Ectodermal cell (in vitro differentiated cells): ENCODE results near the gene ARPC5.

Source experiments
- H3K27ac ChIP-seq: 2 replicates; pipeline ENCODE4 v1.7.0; 2013; ENCODE audit warnings: mild to moderate bottlenecking, low read depth, low read length; ENCODE audit not compliant: insufficient read depth, poor library complexity, severe bottlenecking
- H3K27me3 ChIP-seq: 2 replicates; pipeline ENCODE4 v1.7.0; 2013; ENCODE audit warnings: mild to moderate bottlenecking, low read length; ENCODE audit not compliant: insufficient read depth, control insufficient read depth, poor library complexity, severe bottlenecking
- H3K36me3 ChIP-seq: one replicate; pipeline ENCODE4 v1.7.0; 2013; ENCODE audit warnings: low read length; ENCODE audit not compliant: control insufficient read depth, insufficient read depth
- H3K4me1 ChIP-seq: one replicate; pipeline ENCODE4 v1.7.0; 2013; ENCODE audit warnings: low read length; ENCODE audit not compliant: control insufficient read depth, insufficient read depth
- H3K4me3 ChIP-seq: 2 replicates; pipeline ENCODE4 v1.7.0; 2013; ENCODE audit warnings: low read depth, low read length, control low read depth; ENCODE audit not compliant: insufficient read depth
- H3K9me3 ChIP-seq: 2 replicates; pipeline ENCODE4 v1.7.0; 2013; ENCODE audit warnings: mild to moderate bottlenecking, low read length, moderate library complexity; ENCODE audit not compliant: control insufficient read depth
- WGBS, 2 experiments: methylation state at CpG; one replicate each; pipeline ENCODE4 v1.1.7; 2013; ENCODE audit warnings: missing lambda C conversion rate in 2 of 2; 5-methylcytosine and 5-hydroxymethylcytosine counted together

Gene ARPC5

GRCh38 chr1:183673605-183674323 lies 38.2 kb upstream of the ARPC5 start:
- WGBS, 2 experiments = 94 to 100% methylated on average over 2 of the region's 2 CpGs
- H3K36me3 ChIP-seq = no peaks in the 10 kb centered on the region
- no peaks in the 10 kb centered on the region for H3K9me3 ChIP-seq
- no peak overlapping the region for H3K4me3 ChIP-seq
- no peak overlapping the region for H3K27ac ChIP-seq
- no peaks in the 10 kb centered on the region for H3K4me1 ChIP-seq
- no peaks in the 10 kb centered on the region for H3K27me3 ChIP-seq

DNA sequence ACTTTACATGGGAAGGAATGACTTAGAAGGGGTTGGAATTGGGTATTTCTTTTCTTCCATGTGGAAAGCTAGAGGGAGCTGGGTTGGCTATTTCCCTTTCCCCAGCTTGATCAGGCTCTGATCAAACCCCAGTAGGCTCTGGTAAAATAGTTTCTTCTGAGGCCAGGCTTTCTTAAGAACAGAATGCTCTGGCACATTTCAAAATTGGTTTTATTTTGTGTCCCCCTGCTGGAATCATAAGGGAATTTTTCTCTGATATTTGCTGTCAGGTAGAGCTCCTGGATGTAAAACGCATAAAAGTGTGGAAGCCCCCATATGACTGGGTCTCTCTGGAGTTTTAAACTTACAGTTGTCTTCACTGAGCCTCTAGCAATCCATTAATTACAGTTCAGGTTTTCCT lies 34.6 kb upstream of the ARPC5 start:
- no peaks in the 10 kb centered on the region for H3K27me3 ChIP-seq
- H3K36me3 ChIP-seq = no peaks in the 10 kb centered on the region
- H3K4me1 ChIP-seq = no peaks in the 10 kb centered on the region
- H3K4me3 ChIP-seq = no peak overlapping the region
- WGBS, 2 experiments = 100% methylated on average over 1 of the region's 1 CpG
- H3K9me3 ChIP-seq = no peaks in the 10 kb centered on the region
- no peak overlapping the region for H3K27ac ChIP-seq

DNA sequence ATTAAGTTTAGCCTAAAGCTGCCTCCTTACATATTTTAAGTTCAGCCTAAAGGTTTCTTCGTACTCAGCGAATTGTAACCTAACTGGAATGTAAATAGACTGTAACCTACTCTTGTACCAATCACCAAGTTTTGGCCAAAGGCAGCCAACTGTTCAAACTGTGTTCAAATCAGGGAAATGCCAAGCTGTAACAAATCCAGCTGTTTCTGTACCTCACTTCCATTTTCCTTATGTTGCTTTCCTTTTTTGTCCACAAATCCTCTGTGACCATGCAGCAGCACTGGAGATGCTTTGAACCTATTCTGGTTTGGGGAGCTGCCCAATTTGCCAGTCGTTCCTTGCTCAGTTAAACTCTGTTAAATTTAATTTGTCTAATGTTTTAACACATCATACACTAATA lies 20.8 kb upstream of the ARPC5 start:
- H3K4me3 ChIP-seq = no peak overlapping the region
- no peak overlapping the region for H3K27ac ChIP-seq
- H3K9me3 ChIP-seq = no peaks in the 10 kb centered on the region
- no peaks in the 10 kb centered on the region for H3K27me3 ChIP-seq
- no peaks in the 10 kb centered on the region for H3K4me1 ChIP-seq
- no peaks in the 10 kb centered on the region for H3K36me3 ChIP-seq
- 89 to 97% methylated on average over 2 to 3 of the region's 3 CpGs for WGBS, 2 experiments

GRCh38 chr1:183655562-183656075 lies 20.0 kb upstream of the ARPC5 start:
- Histone ChIP-seq H3K9me3 (no peaks in the 10 kb centered on the region), H3K4me3 (no peak overlapping the region), H3K4me1 (no peaks in the 10 kb centered on the region), H3K36me3 (no peaks in the 10 kb centered on the region), H3K27me3 (no peaks in the 10 kb centered on the region), H3K27ac (no peak overlapping the region)
- 15 to 18% methylated on average over 4 of the region's 4 CpGs for WGBS, 2 experiments

DNA sequence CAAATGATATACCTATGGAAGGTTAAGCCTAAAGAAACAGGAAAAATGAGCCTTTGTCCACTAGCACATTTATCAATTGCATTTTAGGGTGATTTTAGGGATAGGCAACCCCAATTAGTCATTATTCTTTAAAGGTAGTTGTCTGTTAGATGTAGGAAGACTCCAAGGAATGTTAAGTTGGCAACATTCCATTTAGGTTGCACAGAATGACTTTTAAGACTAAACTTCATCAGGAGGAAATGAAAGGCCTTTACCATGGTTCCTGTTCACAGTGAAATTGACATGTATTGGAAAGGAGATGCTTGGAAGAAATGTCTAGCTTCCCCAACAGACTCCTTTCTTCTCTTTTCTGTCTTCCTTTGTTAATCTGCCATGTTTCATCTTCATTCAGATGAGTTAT lies 19.1 kb upstream of the ARPC5 start:
- Histone ChIP-seq H3K27me3 (no peaks in the 10 kb centered on the region), H3K36me3 (no peaks in the 10 kb centered on the region), H3K4me3 (no peak overlapping the region), H3K27ac (no peak overlapping the region), H3K9me3 (no peaks in the 10 kb centered on the region), H3K4me1 (no peaks in the 10 kb centered on the region)

GRCh38 chr1:183653876-183654451 lies 18.4 kb upstream of the ARPC5 start:
- H3K27ac ChIP-seq = no peak overlapping the region

GRCh38 chr1:183653462-183653794 lies 17.8 kb upstream of the ARPC5 start:
- Histone ChIP-seq H3K36me3 (no peaks in the 10 kb centered on the region), H3K4me1 (no peaks in the 10 kb centered on the region), H3K27ac (no peak overlapping the region), H3K27me3 (no peaks in the 10 kb centered on the region), H3K4me3 (no peak overlapping the region), H3K9me3 (no peaks in the 10 kb centered on the region)
- WGBS, 2 experiments = 94 to 99% methylated on average over 3 of the region's 3 CpGs

More at GRCh38 chr1:183653876-183654451, 18.4 kb upstream of the ARPC5 start:
- Histone ChIP-seq H3K4me1 (no peaks in the 10 kb centered on the region), H3K27me3 (no peaks in the 10 kb centered on the region), H3K9me3 (no peaks in the 10 kb centered on the region), H3K36me3 (no peaks in the 10 kb centered on the region), H3K4me3 (no peak overlapping the region)
- WGBS, 2 experiments = 89 to 92% methylated on average over 4 of the region's 4 CpGs

- Histone ChIP-seq H3K4me3 (no peak within 1 kb of the TSS), H3K27me3 (no peaks in the 10 kb centered on the region), H3K36me3 (no peaks in the 10 kb centered on the region), H3K9me3 (no peaks in the 10 kb centered on the region), H3K4me1 (no peaks in the 10 kb centered on the region), H3K27ac (no peak within 1 kb of the TSS)
- 87 to 90% methylated on average over 5 of the region's 5 CpGs for WGBS, 2 experiments
These were observed 17.2 kb upstream of the ARPC5 start, which contains the start of gene APOBEC4 for GRCh38 chr1:183652547-183653461. APOBEC4 (minus strand) TSS chr1:183653316; CDS start chr1:183648781, 4,535 bp downstream.

GRCh38 chr1:183652107-183652506 lies 16.5 kb upstream of the ARPC5 start:
- 100% methylated on average over 1 of the region's 1 CpG; no CpG with 5 or more reads in 1 of the 2 experiments for WGBS, 2 experiments
- no peak overlapping the region for H3K4me3 ChIP-seq
- no peaks in the 10 kb centered on the region for H3K4me1 ChIP-seq
- no peak overlapping the region for H3K27ac ChIP-seq
- no peaks in the 10 kb centered on the region for H3K36me3 ChIP-seq
- no peaks in the 10 kb centered on the region for H3K27me3 ChIP-seq
- no peaks in the 10 kb centered on the region for H3K9me3 ChIP-seq

DNA sequence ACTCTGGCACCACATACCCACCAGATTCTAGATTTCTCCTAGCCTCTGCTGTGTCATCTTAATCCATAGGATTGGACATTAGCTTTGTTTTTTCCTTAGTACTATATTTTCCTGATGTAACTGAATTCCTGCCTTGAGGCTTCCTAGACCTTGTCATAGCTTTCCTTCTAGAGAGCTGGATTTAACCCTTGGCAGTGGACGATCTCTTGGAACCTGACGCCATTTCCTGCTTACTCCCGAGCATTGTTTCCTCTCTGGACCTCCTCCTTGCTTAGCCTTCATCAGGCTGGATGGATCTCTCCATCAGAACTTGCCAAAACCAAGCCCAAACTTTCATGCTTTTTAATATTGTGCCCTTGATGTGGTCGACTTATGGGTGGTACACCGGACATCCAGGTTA lies 16.0 kb upstream of the ARPC5 start:
- H3K9me3 ChIP-seq = no peaks in the 10 kb centered on the region
- no peak overlapping the region for H3K27ac ChIP-seq
- no peaks in the 10 kb centered on the region for H3K4me1 ChIP-seq
- H3K27me3 ChIP-seq = no peaks in the 10 kb centered on the region
- WGBS, 2 experiments = 90 to 91% methylated on average over 5 of the region's 5 CpGs
- no peak overlapping the region for H3K4me3 ChIP-seq
- H3K36me3 ChIP-seq = no peaks in the 10 kb centered on the region
